GM18505 (cell line): ENCODE data around the gene JMJD1C.

ENCODE experiments used
- ATAC-seq: cut with Tn5 transposase; IDR thresholded peaks from one replicate; pipeline ENCODE4 v1.9.1; 2021; ENCODE audit not compliant: unreplicated experiment
- POLR2A ChIP-seq: IDR thresholded peaks from 4 replicates; pipeline ENCODE4 v1.6.1; 2011; ENCODE audit warnings: borderline replicate concordance; ENCODE audit not compliant: insufficient read depth, insufficient read length; ENCODE audit errors: extremely low read depth

JMJD1C gene

DNA sequence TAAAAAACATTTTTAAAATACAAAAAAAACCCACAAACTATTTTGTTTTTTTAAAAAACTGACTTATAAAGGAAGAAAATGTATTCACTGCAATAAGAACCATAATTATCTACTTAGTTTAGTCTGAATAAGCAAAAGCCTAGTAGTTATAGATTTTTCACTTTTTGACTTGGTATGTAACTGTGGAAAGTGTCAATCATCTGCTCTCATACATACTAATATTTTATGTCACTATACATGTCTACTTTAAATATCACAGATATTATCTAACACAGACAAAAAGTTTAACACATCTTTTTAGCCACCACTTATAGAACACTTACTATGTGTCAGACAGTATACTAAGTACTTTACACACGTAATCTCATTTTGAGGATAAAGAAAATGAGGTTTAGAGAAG, 3.2 kb upstream of the JMJD1C start:
- TF ChIP-seq POLR2A = no peak
- ATAC-seq = no peak

- no peak for ATAC-seq
Measured at GRCh38 chr10:63467841-63468240, 2.1 kb upstream of the JMJD1C start.

DNA sequence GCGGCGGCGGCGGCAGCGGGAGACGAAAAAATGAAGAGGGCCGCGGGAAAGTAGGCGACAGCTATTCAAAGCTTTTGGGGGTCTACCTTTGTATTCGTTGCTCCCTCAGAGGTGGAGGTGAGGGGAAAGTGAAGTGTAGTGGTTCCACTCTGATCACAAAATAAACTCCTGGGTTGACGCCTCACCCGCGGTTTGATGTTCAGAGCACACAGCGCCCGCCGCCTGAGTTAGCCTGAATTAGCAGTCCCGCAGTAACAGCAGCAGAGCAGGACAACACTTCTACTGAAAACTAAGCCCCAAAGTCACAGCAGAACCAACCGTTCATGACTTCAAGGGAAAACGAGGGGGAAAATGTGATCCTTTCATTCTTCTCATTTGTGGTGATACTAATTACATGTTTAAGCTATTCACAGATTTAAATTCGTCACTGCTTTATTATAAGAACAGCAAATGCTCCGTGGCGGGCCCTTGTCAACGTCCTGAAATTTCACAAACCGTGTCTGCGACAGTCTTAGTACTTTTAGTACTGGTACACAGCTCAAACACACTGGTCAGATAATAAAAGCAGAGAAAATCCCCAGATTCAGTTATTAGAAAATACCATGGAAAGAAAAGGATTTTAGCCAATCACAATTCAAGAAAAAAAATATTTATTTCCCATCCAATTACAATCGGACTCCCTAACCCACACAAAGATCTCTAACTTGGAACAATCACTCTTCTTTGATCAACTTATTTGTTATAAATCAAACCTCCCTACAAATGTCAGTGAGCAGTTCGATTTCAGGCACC, 563 bp upstream of the JMJD1C start:
- TF ChIP-seq POLR2A = no peak
- peak; percentile 34 for ATAC-seq

More at GRCh38 chr10:63467841-63468240, 2.1 kb upstream of the JMJD1C start:
- TF ChIP-seq POLR2A = no peak

GRCh38 chr10:63464402-63465292, 1.1 kb downstream of the JMJD1C start:
- peak; percentile 46 for ATAC-seq
- no peak for TF ChIP-seq POLR2A

DNA sequence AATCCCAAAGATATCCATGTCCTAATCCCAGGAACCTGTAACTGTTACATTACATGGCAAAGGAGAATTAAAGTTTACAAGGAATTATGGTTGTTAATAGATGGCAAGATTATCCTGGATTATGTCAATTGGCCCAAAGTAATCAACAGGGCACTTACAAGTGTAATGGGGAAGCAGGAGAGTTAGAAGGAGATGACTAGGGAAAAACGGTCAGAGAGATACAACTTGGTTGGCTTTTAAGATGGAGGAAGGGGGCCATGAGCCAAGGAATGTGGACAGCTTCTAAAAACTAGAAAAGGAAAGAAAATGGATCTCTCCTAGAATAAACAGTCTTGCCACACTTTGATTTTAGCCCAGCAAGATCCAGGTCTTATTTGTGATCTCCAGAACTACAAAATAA, 3.3 kb downstream of the JMJD1C start:
- no peak for TF ChIP-seq POLR2A
- ATAC-seq = no peak

DNA sequence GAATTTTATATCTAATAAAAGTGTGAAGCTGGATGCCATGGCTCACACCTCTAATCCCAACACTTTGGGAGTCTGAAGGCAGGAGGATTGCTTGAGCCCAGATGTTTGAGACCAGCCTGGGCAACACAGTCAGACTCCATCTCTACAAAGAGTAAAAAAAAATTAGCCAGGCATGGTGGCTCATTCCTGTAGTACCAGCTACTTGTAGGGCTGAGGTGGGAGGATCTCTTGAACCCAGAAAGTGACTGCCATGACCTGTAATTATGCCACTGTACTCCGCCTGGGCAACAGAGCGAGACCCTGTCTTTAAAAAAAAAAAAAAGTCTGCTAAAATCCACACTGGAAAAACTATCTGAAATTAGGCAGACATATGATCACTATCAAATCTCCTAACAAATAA, 7.6 kb downstream of the JMJD1C start:
- ATAC-seq = no peak
- TF ChIP-seq POLR2A = no peak

GRCh38 chr10:63457594-63457993, 8.2 kb downstream of the JMJD1C start:
- ATAC-seq = no peak
- no peak for TF ChIP-seq POLR2A

DNA sequence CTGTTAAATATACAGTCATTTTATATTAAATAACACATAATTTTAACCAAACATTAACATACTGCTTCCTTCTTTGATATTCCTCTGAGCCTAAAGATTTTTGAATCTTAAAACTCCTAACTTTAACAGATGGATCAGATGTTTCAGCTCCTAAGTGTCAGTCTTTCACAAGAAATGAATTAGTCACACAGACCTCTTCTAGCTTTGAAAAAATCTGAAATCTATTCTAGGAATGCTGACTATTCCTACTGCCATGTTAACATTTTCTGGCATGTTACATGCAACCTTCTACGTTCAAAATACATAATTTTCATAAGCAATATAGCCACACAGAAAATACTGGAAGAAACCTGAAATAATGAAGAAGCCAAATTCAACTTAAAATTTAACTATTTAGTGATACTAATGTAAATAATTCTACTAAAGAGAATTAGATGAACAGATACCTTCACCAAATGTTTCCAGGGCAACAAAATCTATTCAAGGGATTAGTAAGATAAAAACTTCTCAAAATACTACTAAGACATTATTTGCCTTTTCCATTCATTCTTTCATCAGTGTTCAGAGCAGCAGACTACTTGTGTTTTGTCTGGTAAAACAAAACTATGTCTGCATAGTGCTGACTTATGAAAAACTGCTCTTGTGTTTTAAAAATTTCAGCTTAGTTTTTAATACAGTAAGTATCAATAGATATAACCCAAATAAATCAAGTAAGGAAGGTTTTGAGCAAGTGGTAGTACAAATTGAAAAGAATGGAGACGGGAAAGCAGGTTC, 9.2 kb downstream of the JMJD1C start:
- no peak for ATAC-seq
- no peak for TF ChIP-seq POLR2A

DNA sequence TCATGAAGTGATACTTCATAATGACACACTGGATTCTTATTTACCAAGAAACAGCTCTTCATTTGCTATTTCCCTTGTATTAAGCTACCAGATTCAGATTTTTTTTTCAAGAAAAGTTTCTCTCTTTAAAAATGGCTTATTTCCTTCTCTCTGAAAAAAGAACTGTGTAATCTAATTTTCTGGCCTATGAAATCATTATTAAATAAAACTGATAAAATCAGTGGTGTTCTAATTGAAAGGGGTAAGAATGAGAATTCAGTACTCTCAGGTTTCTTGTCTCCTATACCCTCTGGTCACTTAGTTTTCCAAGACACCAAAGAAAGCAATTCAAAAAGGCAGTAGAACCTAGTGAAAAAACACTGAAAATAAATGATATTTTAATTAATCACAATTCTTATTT, 10.3 kb downstream of the JMJD1C start:
- no peak for TF ChIP-seq POLR2A
- ATAC-seq = no peak

GRCh38 chr10:63454631-63455030, 11.1 kb downstream of the JMJD1C start:
- TF ChIP-seq POLR2A = no peak
- no peak for ATAC-seq

DNA sequence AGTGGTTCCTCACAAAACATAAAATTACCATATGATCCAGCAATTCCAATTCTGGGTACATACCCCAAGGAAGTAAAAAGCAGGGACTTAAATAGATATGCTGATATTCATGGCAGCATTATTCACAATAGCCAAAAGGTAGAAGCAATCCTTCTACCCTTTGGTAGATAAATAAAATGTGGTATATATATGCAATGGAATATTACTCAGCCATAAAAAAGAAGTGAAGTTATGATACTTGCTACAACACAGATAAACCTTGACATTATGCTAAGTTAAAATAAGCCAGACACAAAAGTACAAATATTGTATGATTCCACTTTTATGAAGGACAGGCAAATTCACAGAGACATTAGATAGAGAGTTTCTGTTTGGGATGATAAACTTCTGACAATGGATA, 13.3 kb downstream of the JMJD1C start:
- no peak for TF ChIP-seq POLR2A
- ATAC-seq = no peak

DNA sequence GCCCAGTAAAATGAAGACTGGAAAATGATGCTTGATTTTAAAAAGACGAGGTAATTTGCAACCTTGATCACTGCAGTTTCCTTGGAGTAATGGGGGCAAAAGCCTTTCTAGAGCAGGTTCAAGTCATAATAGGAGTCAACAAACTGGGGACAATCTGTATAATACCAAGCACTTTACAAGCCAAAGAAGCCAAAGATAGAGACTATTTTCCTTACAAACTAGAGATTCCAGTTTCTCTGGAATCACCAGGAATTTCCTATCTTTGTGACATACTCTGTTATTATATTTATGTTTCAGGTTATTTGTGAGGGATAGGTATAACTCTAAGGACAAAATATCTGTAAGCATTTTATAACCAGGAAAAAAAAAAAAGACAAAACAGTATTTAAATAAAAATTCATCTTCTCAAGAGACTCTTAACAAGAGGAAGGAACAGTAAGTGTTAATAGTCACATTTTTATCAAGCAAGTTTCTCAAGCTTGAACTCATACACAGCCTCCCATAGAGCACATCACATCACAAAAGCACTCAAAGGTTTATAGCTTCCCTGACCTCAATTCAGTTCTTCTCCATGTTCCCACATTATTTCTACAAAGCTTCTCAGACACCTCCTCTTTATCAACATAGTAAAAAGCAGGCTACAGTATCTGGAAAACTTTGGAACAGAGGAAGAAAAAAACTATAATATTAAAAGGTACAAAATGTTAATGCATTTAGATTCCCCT, 18.9 kb downstream of the JMJD1C start:
- no peak for ATAC-seq
- TF ChIP-seq POLR2A = no peak
